ENCODE data around the gene C19orf12.
"Not testable (repeated sequence)": the region's sequence is repeated elsewhere in the genome, so short reads cannot be mapped to it uniquely, and the experiment has no call there.

C19orf12 gene

GRCh38 chr19:29727906-29728305 is 12.8 kb upstream of the C19orf12 start:
- DNase-seq = no peak

DNA sequence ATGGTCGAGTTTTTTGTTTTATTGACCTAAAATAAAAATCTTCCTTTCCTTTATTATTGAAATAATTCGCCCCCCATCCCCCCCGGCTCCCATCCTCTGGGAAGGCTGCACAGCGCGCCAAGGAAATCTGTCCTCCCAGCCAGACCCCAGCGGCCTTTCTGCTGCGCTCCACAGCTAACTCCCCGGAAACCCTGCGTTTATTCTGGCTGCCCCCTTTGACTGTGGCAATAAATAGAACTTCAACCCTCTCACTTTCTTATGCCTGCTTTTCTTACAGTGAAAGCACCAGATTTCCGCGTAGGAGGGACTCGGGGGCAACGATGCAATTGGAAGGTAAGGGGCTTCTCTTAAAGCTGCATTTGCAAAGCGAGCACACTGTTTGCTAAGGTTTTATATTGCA is 9.7 kb upstream of the C19orf12 start:
- DNase-seq = no peak

DNA sequence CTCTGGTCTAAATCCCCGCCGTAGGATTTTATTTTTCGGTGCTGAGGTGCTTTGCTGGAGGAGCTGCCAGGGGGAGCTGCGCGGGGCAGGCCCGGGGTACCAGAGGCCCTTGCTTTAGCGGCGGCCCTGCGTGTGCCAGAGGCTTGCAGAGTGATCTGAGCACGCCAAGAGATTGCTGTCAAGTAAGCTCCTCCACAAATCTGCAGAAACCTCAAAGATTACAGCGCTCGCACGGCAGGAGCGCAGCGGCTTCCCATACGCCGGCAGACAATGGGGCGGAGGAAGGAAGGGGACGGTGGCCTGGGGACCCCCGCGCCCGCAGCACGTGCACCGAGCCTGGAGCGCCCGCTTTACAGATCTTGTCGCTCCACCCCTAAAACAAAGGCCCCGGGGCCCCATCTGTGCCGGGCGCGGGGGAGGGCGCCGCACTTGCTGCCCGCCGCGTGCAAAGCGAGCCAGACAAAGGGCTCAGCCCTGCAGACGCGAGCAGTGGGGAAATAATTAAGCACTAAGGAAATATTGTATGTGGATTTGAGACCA is 9.1 kb upstream of the C19orf12 start:
- no peak for DNase-seq

GRCh38 chr19:29717051-29717450 is 2.0 kb upstream of the C19orf12 start:
- no peak for DNase-seq

- no peak for DNase-seq
Measured at GRCh38 chr19:29715701-29716581, 880 bp upstream of the C19orf12 start.

GRCh38 chr19:29714371-29714952 is 599 bp downstream of the C19orf12 start:
- no peak for DNase-seq

DNA sequence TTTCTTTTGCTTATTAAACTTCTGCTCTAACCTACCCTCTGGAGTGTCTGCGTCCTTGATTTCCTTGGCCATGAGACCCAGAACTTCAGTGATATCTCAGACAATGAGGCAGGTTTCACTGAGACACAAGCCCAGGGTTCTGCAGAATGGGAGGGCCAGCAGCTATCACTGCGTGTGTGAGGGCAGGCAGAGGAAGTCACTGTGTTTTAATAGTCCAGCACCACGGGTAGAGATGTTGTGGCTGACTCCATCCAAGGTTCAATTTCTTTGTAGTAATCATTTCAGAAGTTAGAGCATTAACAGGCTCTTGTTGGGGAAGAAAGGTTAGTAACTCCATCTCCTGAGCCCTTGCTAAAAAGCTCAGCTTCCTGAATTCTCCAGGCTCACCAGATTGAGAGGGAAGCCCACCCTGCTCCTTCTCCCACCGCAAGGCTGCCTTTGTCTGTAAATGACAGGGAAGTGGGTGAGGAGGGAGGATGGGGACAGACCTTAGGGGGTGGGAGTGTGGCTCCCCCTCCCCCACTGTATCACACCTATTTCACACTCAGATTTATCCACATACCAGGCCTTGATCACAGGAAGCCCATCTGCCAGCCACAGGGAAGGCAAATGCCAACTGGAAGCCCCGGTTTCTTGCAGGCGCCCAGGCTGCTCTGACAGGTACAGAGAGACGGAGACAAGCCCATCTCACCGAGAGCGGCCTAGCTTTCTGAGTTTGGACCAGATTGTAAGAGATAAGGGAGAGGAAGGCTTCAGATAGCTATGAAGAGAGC is 2.1 kb downstream of the C19orf12 start:
- DNase-seq = no peak

- DNase-seq = no peak
Measured at GRCh38 chr19:29711584-29712132, 3.4 kb downstream of the C19orf12 start.

DNA sequence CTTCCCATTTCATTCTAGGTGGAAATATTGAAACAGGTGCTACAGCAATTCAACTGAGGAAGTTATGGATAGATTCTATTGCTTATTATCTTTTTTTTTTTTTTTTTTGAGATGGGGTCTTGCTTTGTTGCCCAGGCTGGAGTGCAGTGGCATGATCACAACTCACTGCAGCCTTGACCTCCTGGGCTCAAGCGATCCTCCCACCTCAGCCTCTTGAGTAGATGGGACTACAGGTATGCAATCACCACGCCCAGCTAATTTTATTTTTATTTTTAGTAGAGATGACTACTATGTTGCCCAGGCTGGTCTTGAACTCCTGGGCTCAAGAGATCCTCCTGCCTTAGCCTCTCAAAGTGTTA is 5.6 kb downstream of the C19orf12 start:
- not testable (repeated sequence) for DNase-seq

DNA sequence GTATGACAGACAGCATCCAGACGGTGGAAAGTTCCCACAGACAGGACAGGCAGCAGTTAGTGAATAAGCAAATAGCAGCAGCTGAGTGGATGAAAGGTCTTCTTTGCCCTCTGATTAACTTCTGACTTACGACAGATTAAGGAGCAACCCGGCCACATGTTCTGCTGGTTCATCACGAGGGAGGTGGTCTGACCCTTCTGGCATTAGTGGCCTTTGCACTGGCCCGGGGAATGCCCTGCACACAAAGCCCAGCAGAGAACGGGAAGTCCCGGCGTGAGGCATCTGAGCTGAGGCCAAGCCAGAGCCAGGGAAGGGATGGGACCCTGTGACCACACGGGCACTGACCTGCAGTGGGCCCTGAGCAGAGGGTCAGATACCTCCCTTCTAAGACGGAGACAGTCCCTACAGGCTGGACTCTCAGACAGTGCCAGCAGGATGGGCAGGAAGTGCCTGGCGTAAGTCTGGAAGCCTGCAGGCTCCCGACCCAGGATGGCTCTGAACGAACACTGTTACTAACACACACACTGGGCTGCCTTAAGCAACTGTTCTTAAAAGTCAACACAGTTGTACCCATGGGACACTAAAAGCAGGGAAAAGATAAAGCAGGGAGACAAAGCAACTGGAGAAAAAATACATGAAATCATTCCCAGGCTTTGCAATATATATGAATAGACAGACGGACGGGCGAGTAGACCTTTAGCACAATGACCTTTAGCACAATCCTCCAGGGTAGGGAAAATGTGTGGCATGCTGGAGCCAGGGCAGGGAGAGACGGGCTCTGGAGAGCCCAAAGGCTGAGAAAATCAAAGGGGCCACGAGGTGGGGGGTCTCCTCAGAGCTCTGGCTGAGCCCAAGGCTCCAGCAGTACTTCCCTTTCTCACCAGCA is 6.3 kb downstream of the C19orf12 start:
- no peak for DNase-seq

DNA sequence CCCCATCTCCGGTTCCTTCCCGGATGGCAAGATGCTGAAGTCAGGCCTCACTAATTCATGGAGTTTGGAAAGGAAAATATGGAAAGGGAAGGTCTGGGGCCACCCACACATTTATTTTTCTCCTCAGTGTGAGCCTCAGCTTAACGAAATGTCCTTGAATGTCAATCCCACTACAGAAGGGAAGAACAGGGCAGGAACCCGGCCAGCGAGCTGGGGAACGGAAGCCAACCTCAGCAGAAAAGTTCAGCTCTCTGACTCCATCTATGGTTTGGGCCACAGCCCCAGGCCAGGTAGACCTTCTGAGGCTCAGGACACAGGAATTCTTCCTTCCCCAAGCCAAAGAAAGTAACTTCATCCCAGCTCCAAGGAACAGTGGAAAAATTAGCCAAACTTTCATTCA is 8.4 kb downstream of the C19orf12 start:
- DNase-seq = no peak

GRCh38 chr19:29705706-29706105 is 9.4 kb downstream of the C19orf12 start:
- no peak for DNase-seq

DNA sequence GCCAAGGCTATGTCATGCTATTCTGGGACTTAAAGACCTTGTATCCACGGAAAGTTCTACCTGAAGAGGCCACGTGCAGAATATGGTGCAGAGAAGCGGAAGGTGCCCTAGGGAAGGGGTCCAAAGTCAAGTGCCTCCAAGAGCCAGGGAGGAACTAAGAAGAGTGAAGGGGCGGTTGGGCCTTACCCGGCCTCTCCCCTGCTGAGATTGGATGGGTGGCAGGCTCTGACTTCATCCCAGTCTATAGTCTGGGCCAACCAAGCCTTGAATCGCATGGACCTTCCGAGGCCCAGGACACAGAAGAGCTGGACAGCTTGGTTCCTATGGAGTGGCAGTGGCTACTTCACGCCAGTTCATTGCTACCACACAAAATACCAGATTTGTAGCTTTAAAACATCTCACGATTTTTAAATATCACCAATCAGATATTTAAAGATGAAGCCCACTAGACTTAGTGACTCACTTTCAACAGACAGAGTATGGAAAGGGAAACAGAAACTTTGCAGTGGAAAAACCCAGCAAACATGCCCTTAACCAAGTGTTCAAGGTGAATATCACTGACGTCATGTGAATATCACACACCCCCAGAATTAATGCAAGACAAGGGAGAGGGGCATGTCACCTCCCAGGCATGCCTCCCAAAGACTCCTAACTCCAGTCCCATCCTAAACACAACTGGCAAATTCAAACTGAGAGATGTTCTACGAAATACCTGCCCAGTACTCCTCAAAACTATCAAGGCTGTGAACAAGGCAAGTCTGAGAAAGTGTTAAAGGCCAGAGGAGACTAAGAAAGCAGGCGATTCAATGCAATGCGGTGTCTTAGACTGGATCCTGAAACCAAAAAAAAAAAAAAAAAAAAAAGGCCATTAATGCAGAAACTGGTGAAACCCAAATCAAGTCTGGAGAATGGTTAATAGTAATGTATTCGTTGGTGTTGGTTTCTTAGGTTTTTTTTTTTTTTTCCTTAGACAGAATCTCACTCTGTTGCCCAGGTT is 10.2 kb downstream of the C19orf12 start:
- no peak for DNase-seq

DNA sequence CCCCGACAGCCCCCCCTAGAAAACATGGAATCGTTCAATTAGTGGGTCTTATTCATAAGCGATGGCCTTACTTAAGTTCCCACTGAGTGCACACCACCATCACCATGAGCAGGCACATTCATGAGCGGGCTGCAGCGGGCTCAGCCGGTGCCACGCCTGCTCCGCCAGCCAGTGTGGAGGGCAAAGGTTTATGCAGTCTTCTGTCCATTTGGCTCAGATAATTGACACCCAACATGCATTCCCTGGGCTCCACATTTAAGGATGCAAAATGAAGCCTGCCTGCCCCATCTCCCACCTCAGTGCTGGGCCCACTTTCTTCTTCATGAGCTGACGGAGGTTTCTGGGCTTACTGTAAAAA is 12.1 kb downstream of the C19orf12 start:
- DNase-seq = no peak

DNA sequence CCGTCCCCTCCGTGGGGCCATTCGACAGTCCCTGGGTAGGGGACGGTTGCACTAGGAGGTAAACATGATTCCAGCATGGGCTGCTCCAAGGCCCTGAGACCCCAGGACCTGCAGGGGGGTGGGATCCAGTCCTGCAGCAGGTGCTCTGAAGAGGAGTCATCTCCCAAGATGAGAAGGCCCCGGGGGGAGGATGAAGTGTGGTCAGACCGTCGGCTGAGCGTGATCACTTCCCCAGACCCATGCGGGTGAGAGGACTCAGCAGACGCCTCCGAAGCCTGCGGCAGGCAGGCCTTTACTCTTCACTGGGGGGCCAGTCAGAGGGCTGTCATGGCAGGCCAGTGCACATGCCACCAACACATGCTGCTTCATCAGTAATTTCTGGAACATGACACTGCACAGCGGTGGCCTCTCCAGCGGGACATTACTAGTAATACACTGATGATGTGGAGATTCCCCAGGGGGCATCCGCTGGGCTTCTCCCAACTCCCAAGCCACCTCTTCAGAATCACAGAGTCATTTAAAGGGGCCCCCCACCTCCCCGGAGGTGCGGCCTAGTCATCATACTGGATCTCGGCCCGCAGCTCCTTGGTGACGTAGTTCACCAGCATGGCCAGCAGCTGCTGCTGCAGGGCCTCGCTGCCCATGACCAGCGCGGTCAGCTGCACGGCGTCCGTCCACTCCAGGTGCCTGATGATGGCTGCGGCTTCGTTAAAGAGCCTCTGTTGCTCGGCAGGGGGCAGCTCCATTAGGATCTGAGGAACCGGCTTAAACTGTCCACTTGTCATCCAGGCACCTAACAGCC is 12.7 kb downstream of the C19orf12 start:
- DNase-seq = no peak

DNA sequence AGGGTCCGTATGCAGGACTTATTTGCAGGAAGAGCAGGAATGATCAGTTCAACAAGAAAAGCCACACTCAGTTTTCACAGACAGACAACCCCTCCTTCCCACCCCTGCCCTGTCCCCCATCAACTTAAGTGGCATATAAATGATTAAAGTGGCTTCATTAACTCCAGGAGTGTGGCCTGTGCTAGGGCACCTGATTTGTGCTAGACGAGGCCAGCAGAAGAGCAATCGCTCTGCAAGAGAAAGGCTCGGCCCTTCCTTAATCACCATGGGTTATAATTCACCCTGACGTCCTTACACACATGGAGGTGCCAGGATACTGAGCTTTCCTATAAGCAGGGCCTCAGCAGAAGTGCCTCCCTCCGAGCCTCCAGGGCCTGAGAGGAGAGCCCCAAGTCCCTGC is 14.6 kb downstream of the C19orf12 start:
- DNase-seq = no peak

- DNase-seq = no peak
Measured at GRCh38 chr19:29699861-29700260, 15.2 kb downstream of the C19orf12 start.

DNA sequence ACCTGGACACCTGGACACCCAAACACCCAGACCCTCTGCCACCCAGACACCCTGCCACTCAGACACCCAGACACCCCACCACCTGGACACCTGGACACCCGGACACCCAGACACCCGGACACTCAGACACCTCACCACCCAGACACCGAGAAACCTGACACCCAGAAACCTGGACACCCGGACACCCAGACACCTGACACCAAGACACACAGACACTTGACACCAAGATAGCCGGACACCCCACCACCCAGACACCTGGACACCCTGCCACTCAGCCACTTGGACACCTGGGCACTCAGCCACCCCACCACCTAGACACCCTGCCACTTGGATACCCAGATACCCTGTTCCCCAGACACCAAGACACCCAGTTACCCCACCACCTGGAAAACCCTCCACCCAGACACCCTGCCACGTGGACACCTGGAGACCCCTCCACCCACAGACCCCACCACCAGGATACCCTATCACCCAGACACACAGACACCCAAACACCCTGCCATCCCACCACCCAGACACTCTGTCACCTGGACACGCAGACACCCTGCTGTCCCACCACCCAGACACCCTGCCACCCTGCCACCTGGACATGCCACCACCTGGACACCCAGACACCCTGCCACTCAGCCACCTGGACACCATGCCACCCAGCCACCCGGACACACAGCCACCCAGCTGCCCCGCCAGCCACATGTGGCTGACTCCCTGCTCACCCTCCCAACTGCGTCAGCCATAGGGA is 17.4 kb downstream of the C19orf12 start:
- no peak for DNase-seq

DNA sequence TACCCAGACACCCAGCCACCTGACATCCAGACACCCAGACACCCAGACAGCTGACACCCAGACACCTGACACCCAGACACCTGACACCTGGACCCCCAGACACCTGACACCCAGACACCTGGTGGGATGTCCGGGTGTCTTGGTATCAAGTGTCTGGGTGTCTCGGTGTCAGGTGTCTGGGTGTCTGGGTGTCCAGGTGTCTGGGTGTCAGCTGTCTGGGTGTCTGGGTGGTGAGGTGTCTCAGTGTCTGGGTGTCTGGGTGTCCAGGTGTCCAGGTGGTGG is 18.6 kb downstream of the C19orf12 start:
- no peak for DNase-seq

Data from GOT3 (cell line).